Cerebellar cortex (tissue), 1 donor: Measurements from ENCODE around the gene CREB5.
"Not testable (repeated sequence)": the region's sequence is repeated elsewhere in the genome, so short reads cannot be mapped to it uniquely, and the experiment has no call there.

ENCODE experiments used
- DNase-seq: peaks from one replicate; pipeline ENCODE4 v3.0.0-alpha.2; 2015; ENCODE audit warnings: low spot score

Gene CREB5

DNA sequence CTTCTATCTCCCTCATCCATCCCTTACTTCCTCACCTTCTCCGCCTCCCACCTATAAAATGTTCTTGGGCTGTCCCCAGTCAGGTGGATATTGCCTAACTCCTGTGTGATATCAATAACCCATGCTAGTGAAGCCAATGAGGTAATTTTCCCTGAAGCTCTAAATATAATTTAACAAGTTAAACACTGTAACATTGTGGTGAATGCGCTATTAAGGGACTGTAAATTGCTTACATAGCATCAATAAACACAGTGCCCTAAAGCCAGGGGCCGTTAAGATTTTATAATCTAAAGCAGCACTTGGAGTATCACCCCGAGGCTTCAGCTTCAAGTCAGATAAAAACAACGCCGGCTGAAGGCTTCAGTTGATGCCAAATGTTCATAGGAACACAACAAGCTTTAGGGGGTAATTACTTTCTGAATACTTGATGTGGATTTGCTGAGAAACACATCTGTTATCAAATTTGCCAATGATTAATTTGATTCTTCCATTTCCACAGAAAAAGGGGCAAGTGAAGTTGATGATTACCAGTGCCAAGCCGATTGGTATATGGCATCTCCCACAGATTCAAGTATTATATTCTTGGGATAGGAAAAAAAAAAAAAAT is 138.4 kb downstream of the CREB5 start:
- DNase-seq, result no peak

DNA sequence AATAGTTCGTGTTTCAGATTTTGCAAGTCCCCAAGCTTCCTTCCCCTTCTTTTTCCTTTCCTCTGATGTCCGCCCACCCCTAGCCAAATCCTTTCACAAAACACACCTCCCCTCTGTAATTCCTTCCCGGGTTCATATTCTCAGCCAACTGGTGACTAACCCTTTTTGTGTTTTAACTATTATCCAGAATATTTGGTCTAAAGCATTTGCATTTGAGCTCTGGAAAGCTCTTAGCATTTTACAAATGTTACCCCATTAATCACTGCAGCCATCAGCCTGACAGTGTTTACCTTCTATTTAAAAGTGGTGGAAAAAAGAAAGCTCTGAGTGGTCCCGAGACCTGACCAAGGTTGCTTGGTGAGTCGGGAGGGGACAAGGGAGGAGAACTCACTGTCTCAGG is 139.0 kb downstream of the CREB5 start:
- DNase-seq, result no peak

DNA sequence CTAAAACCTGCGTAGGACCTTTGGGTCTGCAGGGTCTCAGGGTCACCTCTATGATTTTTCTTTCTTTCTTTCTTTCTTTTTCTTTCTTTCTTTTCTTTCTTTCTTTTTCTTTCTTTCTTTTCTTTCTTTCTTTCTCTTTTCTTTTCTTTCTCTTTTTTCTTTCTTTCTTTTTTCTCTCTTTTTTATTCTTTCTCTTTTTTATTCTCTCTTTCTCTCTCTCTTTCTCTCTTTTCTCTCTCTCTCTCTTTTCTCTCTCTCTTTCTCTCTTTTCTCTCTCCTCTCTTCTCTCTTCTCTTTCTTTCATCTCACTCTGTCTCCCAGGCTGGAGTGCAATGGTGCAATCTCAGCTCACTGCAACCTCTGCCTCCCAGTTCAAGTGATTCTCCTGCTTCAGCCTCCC is 139.4 kb downstream of the CREB5 start:
- not testable (repeated sequence) for DNase-seq

DNA sequence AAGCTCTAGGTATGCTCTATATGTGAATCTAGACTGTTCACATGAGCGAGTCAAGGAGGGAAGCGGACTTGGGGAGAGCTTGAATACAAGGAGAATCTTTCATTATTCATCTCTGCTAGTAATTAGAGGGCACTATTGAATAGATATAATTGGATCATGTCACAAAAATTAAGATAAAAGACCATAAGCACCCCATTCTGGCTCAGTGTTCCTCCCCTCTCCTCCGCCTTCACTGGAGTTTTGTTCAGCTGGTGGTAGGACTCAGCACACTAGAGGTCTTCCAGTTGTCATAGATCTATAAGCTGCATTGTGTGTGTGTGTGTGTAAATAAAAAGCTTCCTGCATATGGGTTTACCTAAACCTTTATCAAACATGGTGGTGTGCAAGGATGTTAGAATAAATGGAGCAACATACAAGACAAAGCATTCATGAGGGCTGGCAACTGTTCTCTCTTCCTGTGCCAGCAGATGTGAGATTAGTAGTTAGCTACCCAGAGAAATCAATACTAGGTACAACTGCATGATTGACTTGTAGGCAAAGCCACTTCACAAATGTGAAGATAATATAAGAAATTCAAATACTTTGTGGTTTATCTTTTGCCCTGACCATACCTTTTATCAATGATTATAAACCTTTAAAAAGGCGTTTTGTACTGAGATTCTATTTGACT is 142.6 kb downstream of the CREB5 start:
- no peak for DNase-seq

DNA sequence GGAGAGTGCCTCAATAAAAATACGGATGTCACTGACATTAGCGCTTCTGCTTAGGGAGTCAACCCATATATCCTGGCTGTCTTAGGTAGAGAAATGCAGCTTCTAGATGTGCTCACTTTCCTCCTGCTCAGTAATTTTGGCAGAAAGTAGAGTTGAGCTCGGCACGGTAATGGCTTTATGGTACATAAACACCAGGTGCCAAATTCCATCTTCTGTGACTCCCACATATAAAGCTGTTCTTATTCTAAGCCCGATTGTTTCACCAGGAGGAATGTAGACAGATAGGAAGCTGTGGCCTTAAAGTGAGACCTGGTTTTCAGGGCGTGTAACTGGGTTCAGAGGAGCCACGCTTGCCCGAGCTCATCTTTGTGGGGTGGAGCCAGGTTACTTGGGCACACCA is 143.7 kb downstream of the CREB5 start:
- peak; percentile 47 for DNase-seq

DNA sequence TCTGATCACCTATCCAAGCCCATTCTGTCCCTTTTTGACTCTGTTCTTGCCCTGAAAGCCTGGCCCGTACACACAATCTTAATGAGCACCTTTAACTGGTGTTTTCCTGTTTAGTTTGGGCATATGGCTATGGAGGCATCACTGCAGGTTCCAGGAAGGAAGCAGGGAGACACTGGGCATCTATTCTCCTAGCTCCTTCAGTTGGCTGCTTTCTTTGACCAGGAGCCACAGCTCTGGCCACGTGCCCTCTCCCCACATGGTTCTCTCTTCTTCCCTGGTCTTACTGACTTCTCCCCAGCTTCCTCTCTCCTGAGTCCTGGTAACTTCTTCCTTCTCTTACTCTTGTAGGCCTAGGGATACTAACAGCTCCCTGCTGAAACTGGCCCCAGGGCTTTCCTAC is 144.4 kb downstream of the CREB5 start:
- peak; percentile 82 for DNase-seq

DNA sequence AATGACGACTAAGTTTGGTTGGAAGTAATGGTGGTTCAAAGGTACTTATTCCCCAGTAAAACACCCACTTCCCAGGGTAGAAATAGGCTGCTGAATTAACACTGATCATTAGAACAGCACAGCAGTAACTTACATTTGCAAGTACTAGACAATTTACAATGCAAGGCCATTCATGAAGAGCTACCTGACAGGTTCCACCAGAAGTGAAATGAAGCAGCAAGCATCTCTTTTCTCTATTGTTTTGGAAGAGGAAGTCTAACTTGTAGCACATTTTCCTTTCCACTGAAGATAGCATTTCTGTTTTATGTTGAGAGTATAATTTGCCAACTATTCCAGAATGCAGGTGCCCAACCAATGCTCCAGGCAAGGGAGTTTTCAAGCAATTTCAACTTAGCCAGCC is 145.9 kb downstream of the CREB5 start:
- DNase-seq, result no peak

DNA sequence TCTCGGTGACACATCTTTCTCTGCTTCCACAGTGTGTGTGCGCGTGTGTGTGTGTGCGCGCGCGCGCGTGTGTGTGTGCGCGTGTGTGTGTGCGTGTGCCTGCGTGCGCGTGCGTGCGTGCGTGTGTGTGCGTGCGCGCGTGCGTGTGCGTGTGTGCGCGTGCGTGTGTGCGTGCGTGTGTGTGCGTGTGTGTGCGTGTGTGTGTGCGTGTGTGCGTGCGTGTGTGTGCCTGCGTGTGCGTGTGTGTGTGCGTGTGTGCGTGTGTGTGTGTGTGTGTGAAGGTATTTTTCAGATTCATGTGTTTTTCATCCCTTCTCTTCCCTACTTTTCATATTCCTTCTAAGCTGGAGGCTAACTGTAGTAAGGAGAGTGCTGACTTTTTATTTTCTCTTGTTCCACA is 148.4 kb downstream of the CREB5 start:
- DNase-seq, result no peak

DNA sequence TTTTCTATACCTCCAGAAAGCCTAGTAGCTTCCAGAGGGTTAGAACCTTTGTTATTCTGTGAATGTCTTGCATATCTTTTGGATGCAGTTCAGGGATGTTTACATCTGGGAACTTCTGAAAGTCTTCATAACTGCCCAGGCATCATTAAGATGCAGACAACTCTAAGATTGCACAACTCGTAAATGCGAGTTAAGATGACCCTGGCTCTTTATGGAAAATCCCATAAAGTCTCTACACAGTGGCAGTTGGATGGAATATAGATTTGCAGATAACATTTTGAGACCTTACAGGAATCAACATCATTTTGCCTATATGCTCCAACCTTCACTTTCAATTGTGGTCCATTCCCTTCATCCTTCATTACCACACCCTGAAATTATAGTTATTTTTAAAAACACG is 151.7 kb downstream of the CREB5 start:
- DNase-seq, result no peak

DNA sequence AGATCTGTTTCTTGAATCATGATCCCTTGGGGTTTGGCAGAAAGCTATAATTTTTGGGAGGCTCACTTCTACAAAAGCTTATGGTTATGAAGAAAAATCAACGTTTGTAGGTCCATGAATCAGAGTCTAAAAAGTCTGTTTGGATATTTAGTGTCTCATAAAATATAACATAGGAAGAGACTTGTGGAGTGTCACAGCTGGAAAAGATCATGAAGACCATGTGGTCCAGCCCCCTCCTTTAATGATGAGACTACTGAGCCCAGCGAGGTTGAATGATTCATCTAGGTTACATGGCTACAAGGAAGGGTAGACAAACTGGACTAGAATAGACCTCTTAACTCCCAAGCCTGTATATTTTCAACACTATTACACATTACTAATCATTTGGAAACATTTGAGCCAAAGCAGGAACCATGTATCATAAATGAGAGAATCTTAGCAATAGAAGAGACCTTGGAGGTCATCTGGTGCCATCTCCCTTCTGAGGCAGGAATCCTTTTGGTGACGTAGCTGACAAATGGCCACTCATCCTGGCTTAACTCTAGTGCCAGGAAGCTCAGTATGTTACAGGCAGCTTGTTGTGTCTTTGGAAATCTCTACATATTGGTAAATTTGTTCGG is 152.5 kb downstream of the CREB5 start:
- no peak for DNase-seq

DNA sequence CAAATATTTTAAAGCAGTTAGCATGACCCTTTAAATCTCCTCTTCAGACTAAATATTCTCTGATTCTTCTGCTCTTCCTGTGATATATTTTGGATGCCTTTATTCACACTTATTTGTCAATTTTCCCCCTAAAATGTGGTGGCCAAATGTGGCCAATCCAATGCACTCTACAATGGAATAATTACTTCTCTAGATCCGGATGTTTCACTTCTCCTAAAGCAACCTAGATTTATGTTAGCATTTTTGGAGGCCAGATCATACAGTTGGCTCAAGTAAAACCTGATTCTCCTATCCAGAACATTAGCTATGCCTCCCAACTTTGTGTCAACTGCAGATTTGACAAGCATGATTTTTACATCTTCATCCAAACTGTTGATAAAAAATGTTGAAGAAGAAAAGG is 153.7 kb downstream of the CREB5 start:
- DNase-seq, result no peak

DNA sequence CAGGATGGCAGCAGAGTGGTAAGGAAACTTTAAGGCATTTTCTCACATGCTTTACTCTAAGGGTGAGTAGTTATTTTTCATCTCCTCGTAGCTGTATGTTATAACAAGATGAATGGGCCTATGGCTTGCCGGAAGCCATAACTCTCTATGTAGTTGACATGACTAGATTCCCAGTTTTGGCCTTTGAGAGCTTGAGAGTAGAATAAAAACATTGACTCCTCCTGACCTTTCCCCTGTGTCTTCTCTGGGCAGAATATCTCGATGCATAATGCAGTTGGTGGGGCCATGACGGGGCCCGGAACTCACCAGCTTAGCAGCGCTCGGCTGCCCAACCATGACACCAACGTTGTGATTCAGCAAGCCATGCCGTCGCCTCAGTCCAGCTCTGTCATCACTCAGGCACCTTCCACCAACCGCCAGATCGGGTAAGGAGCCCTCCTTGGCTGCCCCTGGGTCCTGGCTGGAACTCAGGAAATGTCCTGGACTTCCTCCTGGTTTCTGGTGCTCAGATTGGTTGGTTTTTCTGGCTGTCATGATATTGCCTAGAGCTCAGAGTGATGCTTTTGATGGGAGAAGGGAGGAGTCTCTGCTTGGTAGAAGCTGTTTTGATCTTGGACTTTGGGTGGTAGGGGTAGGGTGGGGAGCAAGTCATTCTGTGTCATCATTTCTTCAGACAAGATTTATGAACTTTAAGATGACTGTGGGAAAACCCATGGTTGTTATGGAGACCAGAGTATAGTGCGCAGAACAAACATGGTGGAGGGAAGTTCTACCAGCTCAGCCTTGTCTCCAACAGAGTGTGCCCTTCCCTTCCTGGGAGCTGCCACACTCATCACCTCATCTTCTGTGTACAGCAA is 158.0 kb downstream of the CREB5 start:
- DNase-seq, result no peak

DNA sequence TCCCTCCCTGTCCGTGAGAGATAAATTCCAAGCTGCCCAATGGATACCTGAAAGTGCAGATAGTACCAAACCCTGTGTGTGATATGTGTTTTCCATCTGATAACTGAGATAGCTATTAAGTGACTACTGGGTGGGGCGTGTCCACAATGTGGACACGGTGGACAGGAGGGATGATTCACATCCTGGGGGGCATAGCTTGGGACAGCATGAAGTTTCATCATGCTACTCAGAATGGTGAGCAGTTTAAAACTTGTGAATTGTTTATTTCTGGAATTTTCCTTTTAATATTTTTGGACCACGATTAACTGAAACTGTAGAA is 158.6 kb downstream of the CREB5 start:
- no peak for DNase-seq

DNA sequence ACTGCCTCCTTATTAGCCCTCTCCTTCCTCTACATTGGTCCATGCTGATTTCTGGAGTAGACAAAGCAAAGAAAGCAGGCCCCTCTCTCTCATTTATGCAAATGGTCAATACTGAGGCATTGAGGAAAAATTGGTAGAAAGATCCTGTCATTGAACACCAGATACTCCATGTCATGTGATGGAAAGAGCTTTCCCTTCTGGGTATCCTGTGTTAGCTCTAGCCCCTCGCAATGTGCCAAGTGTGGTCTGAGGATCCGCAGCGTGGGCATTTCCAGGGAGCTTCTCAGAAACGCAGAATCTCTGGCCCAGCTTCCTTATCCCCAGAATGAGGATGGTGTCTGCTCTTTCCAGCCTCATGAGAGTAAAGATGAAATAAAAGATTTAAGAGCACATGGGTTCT is 159.1 kb downstream of the CREB5 start:
- DNase-seq, result no peak

DNA sequence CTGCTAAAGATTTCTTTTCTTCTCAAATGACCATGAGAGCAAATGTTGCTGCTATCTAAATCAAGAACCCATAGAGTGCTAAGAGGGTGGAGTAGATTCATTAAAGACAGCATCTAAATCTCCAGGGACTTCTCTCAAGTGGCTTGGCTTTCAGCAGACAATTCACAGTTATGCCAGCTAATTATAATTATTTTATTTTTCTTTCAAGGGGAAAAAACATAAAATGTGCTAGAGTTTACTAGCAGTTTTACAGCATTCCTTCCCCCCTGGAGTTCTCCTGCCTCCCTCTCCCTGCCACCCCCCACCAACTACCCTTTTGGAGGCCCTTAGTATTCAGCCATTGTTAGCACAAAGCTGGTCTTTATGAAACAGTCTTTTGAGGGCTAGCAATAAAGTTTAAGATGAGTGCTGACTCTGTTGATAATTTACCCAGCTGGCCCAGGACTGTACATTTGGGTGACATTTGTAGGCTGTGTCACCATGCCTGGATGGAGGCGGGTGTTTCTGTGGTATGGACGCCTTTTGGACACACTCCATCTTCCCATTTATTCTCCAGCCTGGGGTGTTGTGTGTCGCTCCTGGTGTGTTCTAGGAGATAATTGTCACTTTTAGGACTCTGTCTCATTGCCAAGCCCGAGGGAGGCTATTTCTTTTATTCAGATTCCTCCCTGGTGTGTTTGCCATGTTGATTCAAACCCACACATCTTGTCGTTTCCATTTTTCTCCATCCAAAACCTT is 160.2 kb downstream of the CREB5 start:
- no peak for DNase-seq

DNA sequence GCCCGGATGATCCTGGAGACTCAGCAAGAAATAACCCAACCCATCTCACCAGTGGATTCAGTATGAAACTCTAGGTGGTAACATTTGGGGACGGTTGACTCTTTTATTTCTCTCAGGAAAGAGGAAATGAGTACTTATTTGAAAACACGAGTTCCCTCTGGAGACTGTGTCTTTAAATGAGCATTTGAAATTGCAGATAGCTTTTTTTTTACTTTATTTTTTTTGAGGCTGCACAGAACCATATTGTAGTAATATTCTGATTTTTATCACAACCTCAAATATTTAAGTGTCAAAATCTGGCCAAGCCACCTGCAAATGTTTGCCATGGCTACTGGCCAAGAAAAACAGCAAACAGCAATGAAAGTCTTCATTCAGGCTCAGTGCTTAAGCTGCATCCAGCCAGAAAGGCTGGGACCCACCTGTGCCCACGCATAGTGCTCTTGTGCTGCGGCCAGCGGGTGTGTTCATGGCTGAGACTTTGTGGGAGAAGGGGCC is 160.8 kb downstream of the CREB5 start:
- peak; percentile 60 for DNase-seq

DNA sequence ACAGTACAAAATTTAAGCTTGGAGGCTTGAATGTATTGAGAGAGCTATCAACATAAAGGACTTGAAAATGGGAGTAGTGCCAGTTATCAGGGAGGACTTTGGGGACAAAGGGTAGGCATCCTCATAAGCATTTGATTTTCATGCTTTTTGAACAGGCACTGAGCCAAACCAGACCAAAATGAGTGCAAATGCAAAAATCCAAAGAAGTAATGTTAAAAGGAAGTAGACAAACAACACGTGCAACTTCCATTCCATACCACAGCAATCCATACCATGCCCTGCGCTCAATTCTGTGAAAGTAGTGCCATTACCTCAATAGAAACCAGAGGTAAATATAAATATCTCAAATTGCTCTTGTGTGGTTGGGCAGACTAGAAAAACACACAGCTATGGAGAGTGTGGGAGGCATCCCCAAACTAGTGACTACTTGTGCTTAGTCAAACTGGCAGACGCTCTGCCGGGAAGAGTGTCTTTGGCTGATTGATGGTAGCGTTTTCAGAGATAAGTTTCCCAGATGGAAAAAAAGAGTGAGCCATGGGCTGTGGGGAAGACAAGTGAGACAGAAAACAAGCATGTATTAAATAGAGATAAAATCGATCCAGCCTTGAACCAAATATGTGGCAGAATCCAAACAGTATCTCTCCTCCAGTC is 161.5 kb downstream of the CREB5 start:
- DNase-seq, result no peak

DNA sequence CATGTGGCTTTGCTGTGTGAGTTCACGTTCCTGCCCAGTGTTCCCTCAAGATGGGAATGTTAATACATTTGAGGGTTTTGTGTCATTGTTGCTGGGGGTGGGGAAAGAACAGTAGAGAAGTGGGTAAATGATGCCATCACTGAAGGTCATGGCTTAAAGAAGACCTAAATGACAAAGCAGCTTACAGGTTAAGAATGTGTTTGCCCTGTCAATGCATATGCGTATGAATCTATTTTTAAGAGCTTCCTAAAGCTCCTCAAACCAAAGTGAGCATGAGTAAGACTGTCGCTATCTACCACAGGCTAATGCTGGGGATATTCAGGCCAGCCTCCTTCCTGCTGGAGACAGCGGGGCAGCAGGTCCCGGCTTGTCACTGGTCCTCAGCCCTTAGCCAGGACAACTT is 162.9 kb downstream of the CREB5 start:
- DNase-seq, result no peak

DNA sequence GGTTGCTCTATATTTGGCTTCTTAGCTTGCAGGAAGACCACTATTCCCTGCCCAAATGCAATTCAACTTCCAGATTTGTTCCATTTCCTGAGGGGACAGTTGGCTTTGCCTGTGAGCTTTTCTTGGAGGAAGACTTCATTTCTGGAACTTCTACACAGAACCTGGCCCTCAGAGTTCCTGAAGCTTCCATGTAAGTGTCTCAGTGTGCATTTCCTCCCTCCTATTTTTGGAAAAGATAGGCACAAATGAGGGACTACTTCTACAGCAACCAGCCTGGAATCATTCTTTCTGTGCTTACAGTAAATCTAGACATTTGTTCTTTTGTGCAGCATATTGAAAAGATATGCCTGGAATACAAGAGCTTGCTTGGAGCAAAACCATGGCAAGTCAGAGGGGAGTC is 164.3 kb downstream of the CREB5 start:
- DNase-seq, result no peak

DNA sequence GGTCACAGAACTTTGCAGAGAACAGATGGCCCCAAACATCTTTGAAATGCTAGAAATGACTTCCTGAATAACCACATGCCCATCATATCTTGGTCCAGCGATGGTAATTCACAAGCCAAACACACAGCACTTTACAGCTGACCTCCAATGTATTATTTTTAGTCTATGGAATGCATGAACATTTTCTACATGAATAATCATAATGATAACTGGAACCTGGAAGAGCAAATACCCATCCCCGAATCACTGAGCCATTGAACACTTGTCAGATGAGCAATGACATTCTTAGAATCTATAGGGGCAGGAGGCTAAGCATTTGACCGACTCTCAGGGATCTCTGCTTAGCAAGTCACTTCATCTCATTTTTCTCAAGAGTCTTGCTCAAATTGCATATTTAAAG is 167.3 kb downstream of the CREB5 start:
- DNase-seq, result no peak

DNA sequence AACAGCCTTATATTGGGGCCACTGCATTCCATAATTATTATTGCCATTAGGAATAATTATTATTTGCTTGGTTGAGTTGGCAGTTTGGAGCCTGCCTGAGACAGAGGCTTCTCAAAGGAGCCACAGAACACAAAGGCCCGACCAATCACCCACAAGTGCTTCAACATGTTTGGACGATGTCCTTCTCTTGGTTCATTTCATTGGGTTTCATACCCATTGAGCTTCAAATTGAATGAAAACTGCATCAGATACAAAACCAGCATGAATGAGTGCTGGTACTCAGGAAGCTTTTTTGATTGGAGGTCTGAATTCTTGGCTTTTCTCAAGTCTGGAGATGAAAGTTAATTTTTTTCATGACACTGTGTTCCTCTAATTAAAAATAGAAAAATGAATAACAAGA is 168.3 kb downstream of the CREB5 start:
- DNase-seq, result no peak

DNA sequence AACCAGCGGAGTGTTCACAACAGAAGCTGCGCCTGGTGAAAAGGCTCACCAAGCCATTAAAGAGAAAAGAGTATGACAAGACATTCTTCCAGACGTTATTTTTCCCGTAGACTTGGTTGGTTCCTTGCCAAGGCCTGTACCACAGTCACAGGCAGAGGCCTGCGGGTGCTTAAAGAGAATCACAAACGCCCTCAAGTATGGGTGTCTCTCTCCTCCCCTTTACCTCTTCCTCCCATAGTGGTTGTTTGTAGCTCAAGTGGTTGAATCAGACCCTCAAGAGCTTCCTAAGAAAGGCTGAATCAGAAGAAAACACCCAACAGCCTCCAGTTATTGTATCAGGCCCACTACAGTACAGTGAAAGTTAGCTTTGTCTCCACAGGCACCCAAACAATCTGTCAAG is 169.0 kb downstream of the CREB5 start:
- no peak for DNase-seq
